BE2C (cell line): ENCODE data around the gene NECAB2. TPM values are rescaled to one million over a fixed set of nuclear protein-coding genes. Genes with fewer than 3 reads are reported as not detected.
A peak's percentile ranks its signal among the peaks of the same experiment; 100 is the strongest.

Experiments used
- DNase-seq: peaks from one replicate; pipeline ENCODE4 v3.0.0-alpha.2; 2020
- H3K27me3 ChIP-seq: fragments of 250-450 bp; sonication (Bioruptor Pico); 2 replicates; pipeline ENCODE4 v1.5.1; 2020; ENCODE audit warnings: mild to moderate bottlenecking
- H3K36me3 ChIP-seq: fragments of 250-450 bp; sonication (Bioruptor Pico); 2 replicates; pipeline ENCODE4 v1.5.1; 2020; ENCODE audit warnings: mild to moderate bottlenecking
- H3K4me1 ChIP-seq: fragments of 250-450 bp; sonication (Bioruptor Pico); 2 replicates; pipeline ENCODE4 v1.5.1; 2020
- H3K4me3 ChIP-seq: 2 replicates; pipeline ENCODE4 v1.5.1; 2011; ENCODE audit warnings: low read depth, low read length
- H3K9me3 ChIP-seq: fragments of 250-450 bp; sonication (Bioruptor Pico); 2 replicates; pipeline ENCODE4 v1.5.1; 2020
- polyA plus RNA-seq: library from polyadenylated mRNA; unstranded; fragments of >200 nt; gene quantifications from one replicate; pipeline ENCODE4 v1.2.1, GENCODE V29; 2012; ENCODE audit warnings: low read depth, missing spikeins; ENCODE audit not compliant: insufficient read length, insufficient read depth
- TF ChIP-seq, protein P1 (sequence below): IDR thresholded peaks from 2 replicates; pipeline ENCODE4 v1.5.1; 2012; ENCODE audit warnings: mild to moderate bottlenecking, low read depth, low read length

NECAB2 gene
- not detected for polyA plus RNA-seq

DNA sequence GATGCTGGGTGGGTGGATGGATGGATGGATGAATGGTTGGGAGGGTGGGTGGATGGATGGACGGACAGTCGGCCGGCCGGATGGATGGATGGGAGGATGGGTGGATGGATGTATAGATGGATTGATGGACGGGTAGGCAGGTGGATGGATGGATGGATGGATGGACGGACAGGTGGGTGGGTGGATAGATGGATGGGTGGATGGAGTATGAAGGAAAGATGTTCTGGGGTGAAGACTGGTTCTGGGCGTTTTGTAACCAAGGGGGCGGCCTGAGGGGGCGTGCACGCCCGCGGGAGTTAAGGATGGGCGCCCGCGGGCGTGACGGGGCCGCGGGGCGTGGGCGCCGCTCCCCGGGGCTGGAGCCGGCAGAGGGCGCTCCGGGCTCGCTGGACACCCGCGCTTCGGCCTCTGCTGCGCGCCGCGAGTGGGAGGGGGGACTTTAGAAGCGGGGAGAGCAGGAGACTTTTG, at the start of gene NECAB2:
Gene NECAB2 (plus strand): TSS at position 407 of the 468 bp plus-strand sequence. CDS start 405 bp downstream, outside the sequence.
- no peaks in the 10 kb centered on the region for H3K36me3 ChIP-seq
- H3K9me3 ChIP-seq = no peaks in the 10 kb centered on the region
- peak; percentile 66 for DNase-seq
- H3K4me1 ChIP-seq = no peaks in the 10 kb centered on the region
- H3K4me3 ChIP-seq = no peak within 1 kb of the TSS
- H3K27me3 ChIP-seq = peaks cover 13% of the 10 kb centered on the region
- TF ChIP-seq, protein P1, sequence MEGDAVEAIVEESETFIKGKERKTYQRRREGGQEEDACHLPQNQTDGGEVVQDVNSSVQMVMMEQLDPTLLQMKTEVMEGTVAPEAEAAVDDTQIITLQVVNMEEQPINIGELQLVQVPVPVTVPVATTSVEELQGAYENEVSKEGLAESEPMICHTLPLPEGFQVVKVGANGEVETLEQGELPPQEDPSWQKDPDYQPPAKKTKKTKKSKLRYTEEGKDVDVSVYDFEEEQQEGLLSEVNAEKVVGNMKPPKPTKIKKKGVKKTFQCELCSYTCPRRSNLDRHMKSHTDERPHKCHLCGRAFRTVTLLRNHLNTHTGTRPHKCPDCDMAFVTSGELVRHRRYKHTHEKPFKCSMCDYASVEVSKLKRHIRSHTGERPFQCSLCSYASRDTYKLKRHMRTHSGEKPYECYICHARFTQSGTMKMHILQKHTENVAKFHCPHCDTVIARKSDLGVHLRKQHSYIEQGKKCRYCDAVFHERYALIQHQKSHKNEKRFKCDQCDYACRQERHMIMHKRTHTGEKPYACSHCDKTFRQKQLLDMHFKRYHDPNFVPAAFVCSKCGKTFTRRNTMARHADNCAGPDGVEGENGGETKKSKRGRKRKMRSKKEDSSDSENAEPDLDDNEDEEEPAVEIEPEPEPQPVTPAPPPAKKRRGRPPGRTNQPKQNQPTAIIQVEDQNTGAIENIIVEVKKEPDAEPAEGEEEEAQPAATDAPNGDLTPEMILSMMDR = peak; percentile 30

- H3K36me3 ChIP-seq = no peaks in the 10 kb centered on the region
- H3K9me3 ChIP-seq = no peaks in the 10 kb centered on the region; the same call in 1 of the 2 replicates
- DNase-seq = no peak
- H3K27me3 ChIP-seq = no peaks in the 10 kb centered on the region
- H3K4me1 ChIP-seq = no peaks in the 10 kb centered on the region
- TF ChIP-seq, protein P1 = no peak
- no peak overlapping the region for H3K4me3 ChIP-seq
Measured at GRCh38 chr16:83920894-83921491, 47.1 kb upstream of the NECAB2 start.

GRCh38 chr16:83923581-83924365, 44.3 kb upstream of the NECAB2 start:
- no peaks in the 10 kb centered on the region; the same call in 1 of the 2 replicates for H3K9me3 ChIP-seq
- H3K36me3 ChIP-seq = no peaks in the 10 kb centered on the region
- TF ChIP-seq, protein P1 = no peak
- no peak overlapping the region for H3K4me3 ChIP-seq
- no peak for DNase-seq
- no peaks in the 10 kb centered on the region for H3K4me1 ChIP-seq
- peaks cover 8% of the 10 kb centered on the region; the same call in 1 of the 2 replicates for H3K27me3 ChIP-seq

DNA sequence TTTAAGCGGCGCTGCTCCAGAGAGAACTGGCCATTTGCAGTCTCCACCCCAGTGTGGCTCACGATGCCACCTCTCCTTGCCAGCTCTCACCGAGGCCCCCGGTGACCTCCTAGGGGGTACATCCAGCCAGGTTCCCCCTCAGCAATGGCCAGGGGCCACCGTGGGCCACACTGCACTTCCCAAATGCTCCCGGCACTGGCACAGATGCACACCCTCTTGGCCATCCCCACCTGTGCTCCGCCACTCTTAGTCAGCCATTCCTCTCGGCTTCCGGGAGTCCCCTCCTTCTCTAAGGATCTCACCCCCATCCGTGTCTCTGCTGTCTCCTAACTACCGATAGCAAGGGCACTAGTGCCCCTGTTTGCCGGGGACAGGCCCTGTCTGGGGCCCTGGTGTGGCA, 43.4 kb upstream of the NECAB2 start:
- H3K36me3 ChIP-seq = no peaks in the 10 kb centered on the region
- no peaks in the 10 kb centered on the region for H3K4me1 ChIP-seq
- H3K4me3 ChIP-seq = no peak overlapping the region
- no peak for DNase-seq
- H3K27me3 ChIP-seq = peaks cover 8% of the 10 kb centered on the region; the same call in 1 of the 2 replicates
- TF ChIP-seq, protein P1 = no peak
- no peaks in the 10 kb centered on the region; the same call in 1 of the 2 replicates for H3K9me3 ChIP-seq

- Histone ChIP-seq H3K36me3 (no peaks in the 10 kb centered on the region), H3K9me3 (no peaks in the 10 kb centered on the region; the same call in 1 of the 2 replicates), H3K4me1 (no peaks in the 10 kb centered on the region), H3K27me3 (peaks cover 11% of the 10 kb centered on the region; the same call in 1 of the 2 replicates), H3K4me3 (no peak overlapping the region)
- TF ChIP-seq, protein P1 = no peak
- no peak for DNase-seq
Measured at GRCh38 chr16:83925095-83925905, 42.7 kb upstream of the NECAB2 start.
